ENCODE measurements around the gene SFTPD.

- no peak for TF ChIP-seq POLR2A (IDR thresholded peaks at IDR 0.05)
- no peak for TF ChIP-seq CTCF (IDR thresholded peaks at IDR 0.05)
- no peak for TF ChIP-seq POLR2AphosphoS5 (IDR thresholded peaks at IDR 0.05)
Observed at GRCh38 chr10:79979310-79979975, 30.5 kb upstream of the SFTPD start.
